NCI-H2227 (cell line): ENCODE results near the gene NAPEPLD.
"Not testable (repeated sequence)": the region's sequence is repeated elsewhere in the genome, so short reads cannot be mapped to it uniquely, and the experiment has no call there.

ENCODE experiments used
- DNase-seq: peaks from one replicate; lab custom pipeline; 2025; ENCODE audit not compliant: unreplicated experiment; lab: John Stamatoyannopoulos, UW

Gene NAPEPLD

DNA sequence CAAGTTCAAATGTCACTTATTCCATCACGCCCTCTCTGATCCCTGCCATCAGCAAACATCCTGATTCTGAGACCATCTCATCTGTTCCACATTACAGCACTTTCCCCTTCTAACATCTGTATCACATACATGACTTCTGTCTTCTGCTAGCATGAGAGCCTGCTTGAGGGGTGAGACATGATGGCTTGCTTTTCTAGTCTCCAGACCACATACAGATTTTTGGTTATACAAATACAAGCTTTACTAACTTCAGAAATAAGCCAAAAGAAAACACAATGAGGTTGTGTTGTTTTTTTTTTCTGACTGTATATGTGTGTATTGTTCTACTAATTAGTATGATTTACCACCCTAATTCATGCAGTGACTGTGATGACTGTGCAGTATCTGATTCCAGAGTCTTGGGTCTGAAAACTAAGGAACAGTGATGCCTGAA is 34.3 kb downstream of the NAPEPLD start:
- DNase-seq: no peak

DNA sequence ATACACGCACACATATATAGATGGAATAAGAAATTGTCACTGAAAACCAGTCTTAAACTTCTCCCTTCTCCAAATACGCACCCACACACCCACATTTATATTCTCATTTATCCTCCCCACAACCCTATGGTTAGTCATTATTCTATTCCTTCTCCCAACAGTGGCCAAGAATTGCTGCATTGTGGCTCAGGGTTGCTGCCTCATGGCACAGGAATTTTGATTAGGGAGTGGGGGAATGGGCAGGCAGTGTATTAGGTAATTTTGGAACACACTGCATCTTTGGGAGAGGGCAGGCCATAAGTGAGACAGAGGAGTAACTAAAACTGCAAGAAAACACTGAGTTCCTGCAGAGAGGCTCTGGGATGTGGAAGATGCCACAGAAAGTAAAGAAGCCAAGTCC is 35.7 kb downstream of the NAPEPLD start:
- DNase-seq: no peak

DNA sequence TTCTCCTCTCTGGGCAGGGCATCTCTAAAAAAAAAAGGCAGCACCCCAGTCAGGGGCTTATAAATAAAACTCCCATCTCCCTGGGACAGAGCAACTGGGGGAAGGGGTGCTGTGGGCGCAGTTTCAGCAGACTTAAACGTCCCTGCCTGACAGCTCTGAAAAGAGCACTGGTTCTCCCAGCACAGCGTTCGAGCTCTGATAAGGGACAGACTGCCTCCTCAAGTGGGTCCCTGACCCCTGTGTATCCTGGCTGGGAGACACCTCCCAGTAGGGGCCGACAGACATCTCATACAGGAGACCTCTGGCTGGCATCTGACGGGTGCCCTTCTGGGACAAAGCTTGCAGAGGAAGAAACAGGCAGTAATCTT is 42.2 kb downstream of the NAPEPLD start:
- peak; percentile 31 for DNase-seq

DNA sequence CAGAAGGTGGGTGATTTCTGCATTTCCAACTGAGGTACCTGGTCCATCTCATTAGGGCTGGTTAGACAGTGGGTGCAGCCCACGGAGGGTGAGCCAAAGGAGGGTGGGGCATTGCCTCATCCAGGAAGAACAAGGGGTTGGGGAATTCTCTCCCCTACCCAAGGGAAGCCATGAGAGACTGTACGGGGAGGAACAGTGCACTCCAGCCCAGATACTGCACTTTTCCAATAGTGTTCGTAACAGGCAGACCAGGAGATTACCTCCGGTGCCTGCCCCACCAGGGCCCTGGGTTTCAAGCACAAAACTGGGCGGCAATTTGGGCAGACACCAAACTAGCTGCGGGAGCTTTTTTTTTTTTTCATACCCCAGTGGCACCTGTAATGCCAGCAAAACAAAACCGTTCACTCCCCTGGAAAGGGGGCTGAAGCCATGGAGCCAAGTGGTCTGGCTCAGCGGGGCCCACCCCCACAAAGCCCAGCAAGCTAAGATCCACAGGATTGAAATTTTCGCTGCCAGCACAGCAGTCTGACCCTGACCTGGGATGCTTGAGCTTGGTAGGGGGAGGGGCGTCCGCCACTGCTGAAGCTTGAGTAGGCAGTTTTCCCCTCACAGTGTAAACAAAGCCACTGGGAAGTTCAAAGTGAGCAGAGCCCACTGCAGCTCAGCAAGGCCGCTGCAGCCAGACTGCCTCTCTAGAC is 42.7 kb downstream of the NAPEPLD start:
- peak; percentile 84 for DNase-seq

DNA sequence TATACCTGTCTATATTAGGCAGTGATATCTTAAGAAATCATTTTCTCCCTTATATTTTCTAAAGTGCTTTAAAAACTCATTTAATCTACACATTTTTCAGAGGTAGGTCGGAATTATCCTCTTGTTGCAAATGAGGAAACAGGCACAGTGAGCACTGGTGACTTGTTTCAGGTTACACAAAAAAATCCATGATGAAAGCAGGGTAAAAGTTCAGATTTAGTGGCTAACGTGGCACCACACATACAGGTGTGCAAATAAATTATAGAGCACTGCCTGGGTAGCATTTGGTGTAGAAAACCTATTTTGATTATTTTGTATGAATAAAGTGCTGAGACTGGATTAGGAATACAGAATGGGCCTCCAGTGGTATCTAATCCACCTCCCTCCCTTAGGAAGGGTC is 47.4 kb downstream of the NAPEPLD start:
- no peak for DNase-seq

DNA sequence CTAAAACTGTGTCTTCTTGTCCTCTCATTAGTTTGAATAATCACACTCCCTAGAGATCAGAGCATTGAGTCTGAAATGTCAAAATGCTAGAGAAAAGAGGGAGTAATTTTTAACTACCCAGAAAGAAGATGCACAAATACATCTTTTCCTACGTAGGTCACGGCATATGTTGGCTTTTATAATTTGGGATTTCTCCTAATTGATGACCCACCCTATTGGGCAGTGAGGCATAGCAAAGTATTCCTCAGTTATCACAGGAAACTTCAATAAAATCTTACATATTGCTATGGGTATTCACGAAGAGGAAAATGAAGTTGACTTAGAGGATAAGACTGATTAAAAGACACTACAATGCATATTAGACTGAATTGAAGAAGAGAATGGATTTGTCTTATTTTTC is 48.6 kb downstream of the NAPEPLD start:
- DNase-seq: no peak

DNA sequence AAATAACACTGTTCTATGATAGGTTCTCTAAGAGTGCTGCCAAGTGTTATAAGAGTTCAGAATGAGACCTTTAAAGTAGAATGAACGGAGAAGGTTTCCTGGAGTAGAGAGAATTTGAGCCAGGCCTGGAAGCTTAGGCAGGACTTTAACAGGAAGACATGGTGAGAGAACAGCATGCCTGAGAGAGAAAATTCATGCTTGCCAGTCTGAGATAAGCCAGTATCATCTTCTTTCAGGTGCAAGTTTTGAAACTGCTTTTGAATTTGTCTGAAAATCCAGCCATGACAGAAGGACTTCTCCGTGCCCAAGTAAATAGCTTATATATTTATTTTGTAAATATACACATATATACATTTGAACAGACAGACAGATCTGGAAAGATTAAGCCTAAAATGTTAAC is 51.9 kb downstream of the NAPEPLD start:
- DNase-seq: no peak

DNA sequence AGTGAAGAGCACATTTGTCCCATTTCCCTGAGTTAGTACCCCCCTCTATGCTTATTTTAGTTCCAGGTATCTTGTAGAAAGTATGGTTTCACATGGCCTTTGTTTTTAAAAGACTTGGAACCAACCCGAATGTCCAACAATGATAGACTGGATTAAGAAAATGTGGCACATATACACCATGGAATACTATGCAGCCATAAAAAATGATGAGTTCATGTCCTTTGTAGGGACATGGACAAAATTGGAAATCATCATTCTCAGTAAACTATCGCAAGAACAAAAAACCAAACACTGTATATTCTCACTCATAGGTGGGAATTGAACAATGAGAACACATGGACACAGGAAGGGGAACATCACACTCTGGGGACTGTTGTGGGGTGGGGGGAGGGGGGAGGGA is 53.3 kb downstream of the NAPEPLD start:
- not testable (repeated sequence) for DNase-seq

DNA sequence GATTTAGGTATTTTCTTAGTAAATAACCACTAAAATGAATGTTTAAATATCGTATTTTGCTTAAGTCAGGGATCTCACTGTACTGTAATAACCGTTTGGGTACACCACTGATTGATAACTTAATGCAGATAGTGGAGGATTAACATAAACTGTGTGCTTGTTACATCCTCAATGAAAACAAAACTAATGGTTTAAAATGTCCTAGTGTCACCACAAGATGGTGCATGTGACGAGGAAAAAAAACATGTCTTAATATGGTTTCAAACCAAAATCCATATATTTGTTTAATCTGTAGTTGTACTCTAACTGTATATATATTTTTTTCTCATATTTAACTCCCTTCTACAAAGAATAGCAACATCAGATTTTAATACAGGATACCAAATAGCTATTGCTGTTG is 54.8 kb downstream of the NAPEPLD start:
- no peak for DNase-seq

DNA sequence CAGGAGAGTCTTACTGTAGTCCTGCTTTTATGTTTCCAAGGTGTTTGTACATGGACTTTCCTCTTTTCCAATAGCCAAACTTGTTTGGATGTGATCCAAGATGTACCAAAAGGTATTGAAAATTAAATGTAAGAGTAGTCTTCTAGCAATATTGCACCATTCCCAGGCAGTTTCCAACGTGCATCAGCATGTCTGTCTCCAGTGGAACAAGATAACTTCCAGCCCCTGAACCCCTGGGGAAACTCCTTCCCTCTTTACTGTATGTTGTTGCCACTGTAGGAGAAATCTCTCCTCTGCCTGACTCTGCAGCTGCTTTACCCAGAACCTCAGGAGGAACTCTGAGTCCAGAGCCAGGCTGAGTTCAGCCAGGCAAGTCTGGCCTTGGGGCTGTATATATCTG is 55.5 kb downstream of the NAPEPLD start:
- no peak for DNase-seq

DNA sequence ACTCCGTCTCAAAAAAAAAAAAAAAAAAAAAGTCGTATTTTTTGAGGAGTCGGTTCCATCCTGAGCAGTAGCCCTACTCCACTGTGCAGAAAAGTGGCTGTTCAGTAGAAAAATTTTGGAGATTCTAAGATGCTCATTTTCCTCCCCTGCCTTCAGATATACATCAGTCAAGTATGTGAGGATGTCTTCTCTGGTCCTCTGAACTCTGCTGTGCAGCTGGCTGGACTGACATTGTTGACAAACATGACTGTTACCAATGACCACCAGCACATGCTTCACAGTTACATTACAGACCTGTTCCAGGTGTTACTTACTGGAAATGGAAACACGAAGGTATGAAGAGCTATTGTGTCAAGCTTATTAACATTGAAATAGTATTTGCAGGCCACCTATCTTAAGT is 56.6 kb downstream of the NAPEPLD start:
- DNase-seq: not testable (repeated sequence)

DNA sequence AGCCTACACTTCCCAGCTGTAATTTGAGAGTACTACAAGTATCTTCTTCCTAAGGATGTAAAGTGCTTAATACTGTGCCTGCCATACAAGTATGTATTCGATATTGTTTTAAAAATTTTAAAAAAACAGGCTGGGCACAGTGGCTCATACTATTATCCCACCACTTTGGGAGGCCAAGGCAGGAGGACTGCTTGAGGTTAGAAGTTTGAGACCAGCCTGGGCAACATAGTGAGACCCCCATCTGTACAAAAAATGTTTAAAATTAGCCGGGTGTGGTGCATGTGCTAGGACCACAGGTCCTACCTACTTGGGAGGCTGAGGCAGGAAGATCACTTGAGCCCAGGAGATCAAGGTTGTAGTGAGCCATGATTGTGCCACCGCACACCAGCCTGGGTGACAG is 65.7 kb downstream of the NAPEPLD start:
- no peak for DNase-seq

DNA sequence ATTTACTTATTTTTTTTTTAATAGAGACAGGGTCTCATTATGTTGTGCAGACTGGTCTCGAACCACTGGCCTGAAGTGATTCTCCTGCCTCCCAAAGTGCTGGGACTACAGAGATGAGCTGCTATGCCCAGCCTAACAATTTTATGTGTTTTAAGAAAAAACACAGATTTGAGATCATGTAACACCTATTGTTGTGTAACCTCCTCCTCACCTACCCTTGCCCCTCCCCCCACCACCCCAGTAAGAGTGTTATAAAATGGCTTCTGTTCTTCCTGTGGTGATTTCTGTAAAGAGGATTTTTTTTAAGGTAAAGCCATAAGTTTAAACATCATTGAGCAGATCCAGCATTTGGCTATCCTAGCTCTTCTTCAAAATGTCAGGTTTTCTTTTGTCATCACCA is 66.4 kb downstream of the NAPEPLD start:
- no peak for DNase-seq

DNA sequence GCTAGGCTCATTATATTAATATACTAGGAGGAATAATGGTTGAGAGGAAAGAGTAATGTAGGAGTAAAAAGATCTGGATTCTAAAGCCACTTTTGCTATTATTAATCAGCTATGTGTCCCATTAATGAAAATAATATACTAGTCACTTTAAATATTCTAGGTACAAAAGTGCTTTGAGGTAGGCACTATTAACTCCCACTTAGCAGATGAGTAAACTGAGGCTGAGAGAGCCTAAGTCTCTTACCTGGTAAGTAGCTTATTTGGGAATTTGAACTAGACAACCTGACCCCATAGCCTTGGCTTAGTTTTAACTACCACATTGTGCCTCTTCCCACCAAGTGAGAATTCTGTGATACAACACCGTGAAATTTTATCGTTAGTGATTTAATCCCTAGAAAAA is 68.0 kb downstream of the NAPEPLD start:
- no peak for DNase-seq

DNA sequence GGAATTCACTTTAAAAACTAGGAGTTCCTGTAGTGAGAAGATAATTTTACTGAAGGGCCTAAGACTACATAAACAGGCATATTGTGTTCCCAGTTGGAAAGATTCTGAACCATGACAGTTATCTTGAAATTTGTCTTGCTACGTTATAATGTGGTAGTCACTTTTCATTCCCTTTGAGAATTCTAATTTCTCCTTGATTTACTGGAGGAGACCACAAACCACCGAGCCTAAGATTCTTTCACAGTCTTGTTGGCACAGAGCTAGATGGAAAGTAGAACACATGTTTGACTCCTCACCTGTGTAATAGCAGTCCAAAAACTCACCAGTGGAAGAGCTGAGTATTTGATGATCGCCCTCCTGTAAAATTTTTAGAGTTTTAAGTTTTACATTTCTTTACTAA is 69.1 kb downstream of the NAPEPLD start:
- no peak for DNase-seq

DNA sequence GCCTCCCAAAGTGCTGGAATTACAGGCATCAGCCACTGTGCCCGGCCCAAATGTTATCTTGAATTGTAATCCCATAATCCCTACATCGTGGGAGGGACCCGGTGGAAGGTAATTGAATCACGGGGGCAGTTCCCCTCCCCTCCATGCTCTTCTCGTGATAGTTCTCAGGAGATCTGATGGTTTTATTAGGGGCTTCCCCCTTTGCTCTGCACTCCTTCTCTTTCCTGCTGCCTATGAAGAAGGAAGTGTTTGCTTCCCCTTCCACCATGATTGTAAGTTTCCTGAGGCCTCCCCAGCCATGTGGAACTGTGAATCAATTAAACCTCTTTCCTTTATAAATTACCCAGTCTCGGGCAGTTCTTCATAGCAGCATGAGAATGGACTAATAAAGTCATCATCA is 70.7 kb downstream of the NAPEPLD start:
- not testable (repeated sequence) for DNase-seq

DNA sequence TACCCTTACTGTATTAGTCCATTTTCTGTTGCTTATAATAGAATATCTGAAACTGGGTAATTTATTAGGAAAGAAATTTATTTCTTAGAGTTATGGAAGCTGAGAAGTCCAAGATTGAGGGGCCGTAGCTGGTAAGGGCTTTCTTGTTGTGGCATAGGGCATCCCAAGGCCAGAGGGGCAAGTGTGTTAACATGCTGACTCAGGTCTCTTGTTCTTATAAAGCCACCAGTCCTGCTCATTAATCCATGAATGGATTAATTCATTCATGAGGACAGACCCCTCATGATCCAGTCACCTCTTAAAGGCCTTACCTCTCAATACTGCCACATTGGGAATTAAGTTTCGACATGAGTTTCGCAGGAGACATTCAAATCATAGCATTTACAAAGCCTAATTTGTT is 71.6 kb downstream of the NAPEPLD start:
- no peak for DNase-seq

DNA sequence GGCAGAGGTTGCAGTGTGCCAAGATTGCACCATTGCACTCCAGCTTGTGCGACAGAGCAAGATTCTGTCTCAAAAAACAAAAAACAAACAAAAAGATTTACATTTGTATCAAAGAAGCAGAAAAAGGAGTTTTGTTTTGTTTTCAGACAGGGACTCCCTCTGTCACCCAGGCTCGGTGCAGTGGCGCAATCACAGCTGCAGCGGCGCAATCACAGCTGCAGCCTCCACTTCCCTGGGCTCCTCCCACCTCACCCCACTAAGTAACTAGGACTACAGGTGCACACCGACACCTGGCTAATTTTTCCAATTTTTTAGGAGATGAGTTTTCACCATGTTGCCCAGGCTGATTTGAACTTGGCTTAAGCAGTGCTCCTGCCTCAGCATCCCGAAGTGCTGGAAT is 72.1 kb downstream of the NAPEPLD start:
- DNase-seq: no peak

DNA sequence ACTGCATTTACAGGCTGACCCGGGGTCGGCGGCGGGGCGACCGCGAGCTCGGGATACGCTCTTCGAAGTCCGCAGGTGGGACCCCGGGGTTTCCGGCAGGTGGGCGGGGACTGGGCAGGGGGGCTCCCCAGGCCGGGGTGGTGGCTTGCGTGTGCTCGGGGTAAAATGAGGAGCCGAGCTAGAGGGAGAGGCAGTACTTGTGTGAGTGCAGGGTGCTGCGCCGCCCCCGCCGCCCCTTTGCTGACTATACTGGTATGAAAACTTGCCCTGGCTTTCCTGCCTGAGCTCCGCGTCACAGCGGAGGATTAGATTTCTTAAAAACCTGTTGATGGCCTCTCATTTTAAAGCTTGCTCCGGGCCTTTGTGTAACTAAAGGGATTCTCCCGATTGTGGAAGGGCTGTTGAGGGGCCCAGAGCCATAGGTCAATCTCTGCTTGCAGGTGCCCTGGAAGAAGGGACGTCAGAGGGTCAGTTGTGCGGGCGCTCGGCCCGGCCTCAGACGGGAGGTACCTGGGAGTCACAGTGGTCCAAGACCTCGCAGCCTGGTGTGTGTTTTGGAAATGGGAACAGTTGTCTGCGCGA is 73.5 kb downstream of the NAPEPLD start:
- DNase-seq: peak; percentile 70

DNA sequence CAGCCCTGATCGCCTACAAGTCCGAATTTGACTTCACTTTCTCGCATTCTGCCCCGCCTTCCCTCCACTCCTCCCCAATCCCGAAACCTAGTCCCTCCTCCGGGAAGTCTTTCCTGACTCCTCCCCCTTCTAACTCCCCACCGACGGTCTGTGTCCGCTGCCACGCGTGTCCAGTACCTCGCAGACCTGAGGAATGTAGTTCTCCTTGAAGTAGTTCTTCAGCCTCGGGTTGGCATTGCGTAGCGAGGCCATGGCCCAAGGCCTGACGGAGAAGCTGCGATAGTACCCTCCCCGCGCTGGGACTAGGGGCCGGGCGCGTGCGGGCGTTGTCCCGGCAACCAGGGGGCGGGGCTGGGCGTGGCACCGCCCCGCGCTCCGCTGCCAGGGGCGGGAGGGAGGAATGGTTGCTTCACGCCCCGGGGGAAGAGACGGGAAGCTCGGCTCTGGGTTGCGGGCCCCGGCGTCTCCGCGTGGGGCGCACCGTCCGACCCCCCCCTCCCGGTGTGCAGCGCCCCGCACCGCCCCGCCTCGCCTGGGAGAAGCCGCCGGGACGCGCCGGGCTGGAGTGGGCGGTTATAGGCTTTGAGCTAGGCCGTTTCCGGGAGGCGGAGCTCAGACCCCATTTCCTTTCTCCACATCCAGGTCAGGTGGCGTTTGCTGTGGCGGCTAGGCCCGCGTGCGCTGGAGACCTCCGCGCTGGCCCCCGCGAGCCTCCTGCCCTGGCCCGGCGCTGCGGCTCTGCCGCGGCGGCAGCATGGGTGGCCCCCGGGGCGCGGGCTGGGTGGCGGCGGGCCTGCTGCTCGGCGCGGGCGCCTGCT is 74.2 kb downstream of the NAPEPLD start, which contains the start of the genes ARMC10 and FBXL13:
TSS of gene ARMC10 (plus strand) at position 622 of the 818 bp plus-strand sequence. CDS start at position 755, 133 bp downstream.
TSS of gene FBXL13 (minus strand) at position 278 of the 818 bp plus-strand sequence.
- peak; percentile 95 for DNase-seq

DNA sequence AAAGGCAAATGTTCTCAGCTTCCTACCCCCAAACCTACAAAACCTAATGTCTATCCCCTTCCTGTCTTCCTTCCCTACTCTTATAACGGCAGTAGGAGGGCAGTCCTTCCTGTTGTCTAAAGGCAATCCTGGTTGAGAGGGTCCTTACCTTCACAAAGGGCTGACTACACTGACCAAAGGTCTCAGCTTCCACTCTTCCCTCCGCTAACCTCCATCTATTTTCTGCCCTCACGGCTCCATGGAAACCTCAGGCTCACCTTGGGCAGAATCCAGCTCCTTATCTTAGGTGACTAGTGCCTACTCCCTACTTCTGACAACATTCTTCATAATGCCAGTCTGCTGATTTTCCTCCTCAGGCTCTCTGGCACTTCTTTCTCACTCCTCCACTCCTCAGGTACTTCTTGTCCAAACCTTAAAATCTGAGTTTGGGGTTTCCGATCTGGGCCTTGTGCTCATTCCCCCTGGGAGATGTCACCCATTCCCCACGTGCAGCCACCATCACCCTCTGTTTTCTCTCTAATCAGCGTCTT is 74.8 kb downstream of the NAPEPLD start:
- peak; percentile 46 for DNase-seq

DNA sequence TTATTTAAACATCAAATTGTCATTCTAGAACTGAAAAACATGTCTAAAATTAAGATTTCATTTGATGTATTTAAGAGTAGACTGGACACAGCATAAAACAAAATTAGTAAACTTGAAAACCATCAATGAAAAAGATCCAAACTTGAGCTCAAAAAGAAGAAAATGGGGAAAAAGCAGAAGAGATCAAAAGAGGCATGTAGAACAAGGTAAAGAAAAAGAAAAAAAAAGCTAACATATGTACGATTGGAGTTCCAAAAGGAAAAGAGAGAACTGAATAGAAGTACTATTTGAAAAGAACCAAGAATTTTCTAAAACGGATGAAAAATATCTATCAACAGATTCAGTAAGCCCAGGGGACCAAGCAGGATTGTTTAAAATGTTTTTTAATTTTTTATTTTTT is 77.9 kb downstream of the NAPEPLD start:
- DNase-seq: no peak
